GM21381 (cell line): ENCODE results near the gene PIERCE2.
"Not testable (repeated sequence)": the region's sequence is repeated elsewhere in the genome, so short reads cannot be mapped to it uniquely, and the experiment has no call there.

ENCODE experiments used
- ATAC-seq: cut with Tn5 transposase; IDR thresholded peaks from one replicate; pipeline ENCODE4 v1.9.1; 2021; ENCODE audit warnings: mild to moderate bottlenecking, moderate library complexity; ENCODE audit not compliant: unreplicated experiment

PIERCE2 gene

DNA sequence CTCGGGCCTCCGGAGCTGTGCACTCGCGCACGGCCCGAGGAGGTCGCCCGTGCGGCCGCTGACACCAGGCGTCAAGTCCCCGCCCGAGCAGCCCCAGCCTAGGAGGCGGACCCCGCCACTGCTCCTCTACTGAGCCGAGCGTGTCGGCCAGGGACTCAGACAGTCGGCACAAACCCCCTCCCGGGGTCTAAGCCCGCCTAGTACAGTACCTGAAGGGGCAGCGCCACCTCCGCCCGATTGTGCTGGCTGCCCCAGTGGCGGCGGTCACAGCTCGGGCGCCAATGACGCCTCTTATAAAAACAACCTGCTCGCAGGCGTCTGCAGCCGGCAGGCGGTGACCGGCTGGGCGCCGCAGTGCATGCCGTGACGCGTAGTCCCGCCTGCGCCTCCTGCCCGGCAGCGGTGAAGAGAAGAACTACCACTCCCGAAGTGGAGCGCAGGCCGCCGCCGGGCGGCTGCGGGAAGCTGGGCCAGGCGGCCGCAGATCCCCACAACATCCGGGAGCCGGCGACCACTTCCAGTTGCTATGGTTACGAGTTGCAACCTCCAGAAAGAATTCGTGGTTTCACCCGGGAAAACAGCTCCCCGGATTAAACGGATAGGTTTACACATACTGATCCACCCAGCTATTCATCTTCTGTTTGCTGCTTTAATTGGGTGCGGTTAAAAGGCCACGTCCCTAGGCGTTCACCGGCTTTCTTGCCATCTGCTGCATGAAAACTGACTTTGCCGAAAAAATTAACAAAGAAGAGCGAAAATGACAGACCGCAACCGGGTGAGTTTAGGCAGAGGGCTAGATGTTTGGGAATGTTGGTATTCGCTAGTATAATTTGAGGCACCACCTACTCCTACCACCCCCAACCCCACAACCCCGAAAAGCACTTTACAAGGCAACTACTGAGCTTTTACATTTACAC lies at the start of gene PIERCE2, which contains the start of gene CCPG1:
PIERCE2 (plus strand) TSS at position 484 of the 917 bp plus-strand sequence; CDS start at position 758, 274 bp downstream.
CCPG1 (minus strand) TSS at position 348 of the 917 bp plus-strand sequence. CDS start 18,935 bp downstream, outside the sequence.
- ATAC-seq: peak; percentile 94

DNA sequence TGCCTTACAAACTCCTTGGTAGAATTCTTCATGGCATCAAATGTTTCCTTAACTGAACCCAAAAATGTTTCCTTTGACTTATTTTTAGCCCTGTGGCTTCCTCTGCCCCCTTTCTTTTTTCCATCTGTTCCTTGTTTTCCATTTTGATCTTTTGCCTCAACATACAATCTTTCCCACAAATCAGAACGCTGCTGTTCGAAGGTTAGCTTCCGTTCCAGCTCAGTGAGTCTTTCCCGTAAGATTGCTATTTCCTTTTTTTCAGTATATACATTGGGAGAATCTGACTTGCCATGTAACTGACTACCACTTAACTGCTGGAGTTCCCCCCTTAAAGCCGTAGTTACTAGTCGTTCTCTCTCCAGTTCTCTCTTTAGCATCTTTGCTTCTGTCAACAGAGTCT lies 48.0 kb upstream of the PIERCE2 start:
- ATAC-seq: no peak

DNA sequence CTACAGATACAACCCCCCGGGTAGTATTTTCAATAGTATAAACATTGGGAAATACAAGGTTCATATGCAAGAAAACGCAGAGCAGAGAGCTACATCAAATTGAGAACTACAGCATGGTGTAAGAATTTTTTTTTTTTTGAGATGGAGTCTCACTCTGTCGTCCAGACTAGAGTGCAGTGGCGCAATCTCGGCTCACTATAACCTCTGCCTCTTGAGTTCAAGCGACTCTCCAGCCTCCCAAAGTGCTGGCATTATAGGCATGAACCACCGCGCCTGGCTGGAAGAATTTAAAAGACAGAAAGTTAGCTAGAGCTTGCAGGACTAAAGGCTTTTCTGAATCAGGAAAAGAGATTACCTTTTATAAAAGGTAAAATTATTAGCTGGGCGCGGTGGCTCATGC lies 47.2 kb upstream of the PIERCE2 start:
- ATAC-seq: no peak

GRCh38 chr15:55362641-55363040 lies 45.7 kb upstream of the PIERCE2 start:
- ATAC-seq: no peak

DNA sequence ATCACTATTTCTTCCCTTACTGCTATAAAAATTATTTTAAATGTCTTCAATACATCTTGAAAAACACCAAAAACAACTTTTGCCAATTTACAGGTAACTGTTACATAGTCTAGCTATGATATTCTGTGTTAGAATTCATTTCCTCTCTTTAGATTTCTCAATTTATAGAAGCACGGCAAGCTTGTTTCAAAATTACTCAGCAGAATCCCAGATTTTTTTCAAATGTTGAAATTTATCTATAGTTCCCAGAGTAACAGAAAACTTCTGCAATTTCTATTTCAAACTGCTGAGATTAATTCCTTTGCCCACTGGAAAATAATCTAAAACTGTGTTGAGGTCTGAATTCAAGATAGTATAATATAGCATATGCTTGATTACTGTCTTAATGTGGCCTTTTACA lies 41.3 kb upstream of the PIERCE2 start:
- ATAC-seq: no peak

- no peak for ATAC-seq
Observed at GRCh38 chr15:55372701-55373440, 35.4 kb upstream of the PIERCE2 start.

DNA sequence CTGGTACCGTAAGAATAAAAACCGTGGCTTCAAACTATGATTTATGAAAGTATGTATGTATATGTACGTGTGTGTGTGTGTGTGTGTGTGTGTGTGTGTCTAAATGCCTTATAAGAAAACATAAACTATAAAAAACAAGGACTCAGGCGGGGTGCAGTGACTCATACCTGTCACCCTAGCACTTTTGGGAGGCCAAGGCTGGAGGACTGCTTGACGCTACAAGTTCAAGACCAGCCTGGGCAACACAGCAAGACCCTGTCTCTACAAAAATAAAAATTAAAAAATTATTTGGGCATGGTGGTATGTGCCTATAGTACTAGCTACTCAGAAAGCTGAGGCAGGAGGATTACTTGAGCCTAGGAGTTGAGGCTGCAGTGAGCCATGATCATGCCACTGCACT lies 29.2 kb upstream of the PIERCE2 start:
- ATAC-seq: no peak

GRCh38 chr15:55381595-55381994 lies 26.7 kb upstream of the PIERCE2 start:
- no peak for ATAC-seq

- ATAC-seq: no peak
Observed at GRCh38 chr15:55383687-55384086, 24.6 kb upstream of the PIERCE2 start.

GRCh38 chr15:55387027-55387426 lies 21.3 kb upstream of the PIERCE2 start:
- no peak for ATAC-seq

GRCh38 chr15:55389264-55389607 lies 19.1 kb upstream of the PIERCE2 start:
- ATAC-seq: no peak

DNA sequence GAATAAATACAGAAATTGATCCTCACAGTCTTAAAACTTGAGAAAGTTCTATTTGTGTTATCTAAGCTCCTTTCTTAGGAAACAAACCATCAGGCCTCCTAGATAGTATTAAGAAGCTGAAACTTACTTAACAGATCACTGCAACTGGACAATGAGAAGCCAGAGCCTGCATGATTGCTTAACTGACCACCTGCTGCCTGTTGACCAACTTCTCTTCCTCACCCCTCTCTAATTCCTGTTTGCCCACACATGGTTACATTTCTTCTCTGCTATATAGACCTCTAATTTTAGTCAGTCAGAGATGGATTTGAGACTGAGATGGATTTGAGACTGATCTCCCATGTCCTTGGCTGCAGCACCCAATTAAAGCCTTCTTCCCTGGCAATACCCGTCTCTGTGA lies 13.6 kb upstream of the PIERCE2 start:
- ATAC-seq: no peak

GRCh38 chr15:55398243-55398642 lies 10.1 kb upstream of the PIERCE2 start:
- no peak for ATAC-seq

- not testable (repeated sequence) for ATAC-seq
Observed at GRCh38 chr15:55400050-55400449, 8.2 kb upstream of the PIERCE2 start.

DNA sequence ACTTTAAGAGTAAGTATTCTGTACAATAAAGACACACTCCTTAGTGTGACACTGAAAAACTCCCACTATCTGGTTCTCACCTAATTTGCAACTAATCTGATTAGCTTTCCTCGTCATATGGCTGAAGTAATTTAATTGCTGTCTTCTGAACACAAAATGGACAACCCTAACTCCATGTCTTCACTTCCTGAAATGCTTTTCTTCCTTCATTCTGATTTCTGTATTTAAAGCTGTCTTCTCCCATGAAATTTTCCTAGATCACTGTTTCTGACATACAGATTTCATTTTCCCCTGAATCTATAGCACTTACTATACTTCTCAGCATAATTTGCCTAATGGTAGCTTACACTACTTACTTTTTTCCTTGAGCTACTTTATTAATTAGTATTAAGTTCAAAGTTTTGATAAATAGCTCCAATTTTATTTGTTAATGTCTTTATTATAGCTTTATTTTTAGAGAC lies 6.5 kb upstream of the PIERCE2 start:
- ATAC-seq: no peak

GRCh38 chr15:55402707-55403106 lies 5.6 kb upstream of the PIERCE2 start:
- ATAC-seq: peak; percentile 44

DNA sequence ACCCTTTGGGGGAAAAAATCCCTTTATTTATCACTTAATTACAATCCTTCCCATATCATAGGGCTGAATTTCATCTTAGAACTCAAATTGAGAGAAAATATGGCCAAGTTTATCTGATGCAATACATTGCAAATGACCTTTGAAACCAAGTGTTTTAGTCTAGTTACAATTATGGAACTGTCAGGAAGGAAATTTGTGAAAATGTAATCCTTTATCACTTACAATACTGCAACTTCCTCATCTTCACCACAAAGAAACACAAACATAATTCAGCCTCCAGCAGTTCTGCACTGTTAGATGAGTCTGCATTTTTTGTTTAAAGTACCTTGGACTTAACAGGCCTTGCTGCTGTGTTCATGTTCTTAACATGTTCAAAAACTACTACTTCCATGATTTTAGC lies 4.8 kb upstream of the PIERCE2 start:
- no peak for ATAC-seq

GRCh38 chr15:55407498-55408011 lies 740 bp upstream of the PIERCE2 start:
- no peak for ATAC-seq

DNA sequence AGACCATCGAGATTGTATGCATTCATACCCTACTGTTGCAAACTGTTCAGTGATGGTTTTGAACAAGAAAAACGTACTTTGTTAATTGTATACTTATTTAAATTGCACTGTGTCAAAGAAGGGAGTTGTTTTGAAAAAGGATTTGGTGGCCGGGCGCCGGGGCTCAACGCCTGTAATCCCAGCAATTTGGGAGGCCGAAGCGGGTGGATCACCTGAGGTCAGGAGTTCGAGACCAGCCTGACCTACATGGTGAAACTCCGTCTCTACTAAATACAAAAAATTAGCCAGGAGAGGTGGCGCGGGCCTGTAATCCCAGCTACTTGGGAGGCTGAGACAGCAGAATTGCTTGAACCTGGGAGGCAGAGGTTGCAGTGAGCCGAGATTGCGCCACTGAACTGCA lies 681 bp downstream of the PIERCE2 start:
- ATAC-seq: not testable (repeated sequence)

- ATAC-seq: not testable (repeated sequence)
Observed at GRCh38 chr15:55417678-55418077, 9.4 kb downstream of the PIERCE2 start.

DNA sequence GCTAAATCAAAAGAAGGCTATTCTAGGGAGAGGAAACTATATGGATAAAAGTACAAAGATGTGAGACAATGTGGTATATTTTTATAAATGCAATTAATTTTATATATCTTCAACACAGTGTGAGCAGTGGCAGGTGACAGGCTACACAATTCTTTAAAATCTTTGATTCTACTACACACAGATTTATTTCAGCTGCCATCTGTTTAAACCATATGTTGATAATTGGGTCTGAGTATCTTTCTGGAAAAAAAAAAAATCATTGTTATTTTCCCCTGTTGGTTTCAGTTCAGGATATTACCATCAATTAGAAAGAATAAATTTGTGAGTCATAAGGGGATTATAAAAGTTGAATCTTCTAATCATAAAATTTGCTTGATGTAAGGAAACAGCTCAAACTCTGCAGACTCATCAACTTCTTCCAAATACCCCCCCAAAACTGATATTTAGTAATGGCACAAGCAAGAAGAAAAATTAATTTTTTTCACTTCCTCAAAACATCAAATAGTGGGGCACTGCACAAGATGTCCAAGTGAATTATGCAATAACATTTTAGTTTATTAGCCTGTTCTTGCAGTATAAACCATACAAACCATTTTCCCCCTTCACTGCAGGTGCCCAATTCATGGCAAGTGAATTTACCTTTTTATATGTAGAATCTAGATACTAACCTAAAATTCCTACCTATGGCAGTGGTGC lies 12.0 kb downstream of the PIERCE2 start:
- ATAC-seq: no peak
